HFF-Myc (cell line): ENCODE data around the gene MPDZ.

Experiments
- DNase-seq: peaks from one replicate; pipeline ENCODE4 v3.0.0-alpha.2; 2011; ENCODE audit warnings: low read depth; ENCODE audit errors: extremely low read depth
- H3K4me3 ChIP-seq: replicated peaks from 2 replicates; pipeline ENCODE4 v1.5.1; 2011; ENCODE audit warnings: low read depth, mild to moderate bottlenecking, control low read depth, low read length
- CTCF ChIP-seq: IDR thresholded peaks from 2 replicates; pipeline ENCODE4 v1.5.1; 2012; ENCODE audit warnings: mild to moderate bottlenecking, low read depth, low read length, control low read depth; ENCODE audit errors: missing control alignments

The MPDZ gene

GRCh38 chr9:13110766-13111417 is 168.6 kb downstream of the MPDZ start:
- no peak for DNase-seq
- H3K4me3 ChIP-seq: no peak overlapping the region
- TF ChIP-seq CTCF: no peak

- H3K4me3 ChIP-seq: no peak overlapping the region
- TF ChIP-seq CTCF: no peak
- DNase-seq: no peak
Observed at GRCh38 chr9:13109781-13110180, 169.7 kb downstream of the MPDZ start.

- no peak for TF ChIP-seq CTCF
- H3K4me3 ChIP-seq: no peak overlapping the region
- DNase-seq: no peak
Observed at GRCh38 chr9:13107008-13107407, 172.5 kb downstream of the MPDZ start.

- no peak for TF ChIP-seq CTCF
- DNase-seq: no peak
- no peak overlapping the region for H3K4me3 ChIP-seq
Observed at GRCh38 chr9:13100914-13101572, 178.4 kb downstream of the MPDZ start.

GRCh38 chr9:13095056-13095455 is 184.4 kb downstream of the MPDZ start:
- no peak for DNase-seq
- no peak for TF ChIP-seq CTCF
- no peak overlapping the region for H3K4me3 ChIP-seq

- DNase-seq: no peak
- no peak overlapping the region for H3K4me3 ChIP-seq
- TF ChIP-seq CTCF: no peak
Observed at GRCh38 chr9:13090628-13091027, 188.9 kb downstream of the MPDZ start.

- no peak for TF ChIP-seq CTCF
- no peak for DNase-seq
- H3K4me3 ChIP-seq: no peak overlapping the region
Observed at GRCh38 chr9:13089666-13090065, 189.8 kb downstream of the MPDZ start.
